ENCODE data around the gene ELF2. TPM values are rescaled to one million over a fixed set of nuclear protein-coding genes. Genes with fewer than 3 reads are reported as not detected.

ELF2 gene
- total and polyA plus RNA-seq, 2 experiments from 2014 or later = 38.2 to 48.8 TPM

GRCh38 chr4:139210486-139210885 lies 33.5 kb upstream of the ELF2 start:
- H3K4me1 ChIP-seq (ENCODE audit: insufficient read depth) = no peaks in the 10 kb centered on the region; the same call in 1 of the 2 replicates
- H3K27me3 Mint-ChIP-seq (ENCODE audit: insufficient read depth, low read depth, poor library complexity) = peaks cover 2% of the 10 kb centered on the region
- H4K20me1 ChIP-seq (replicated peaks; ENCODE audit: insufficient read depth) = no peaks in the 10 kb centered on the region
- no peaks in the 10 kb centered on the region for H3K9me3 Mint-ChIP-seq
- no peaks in the 10 kb centered on the region for H3F3A ChIP-seq (replicated peaks; ENCODE audit: low read depth)
- TF ChIP-seq, protein P1, sequence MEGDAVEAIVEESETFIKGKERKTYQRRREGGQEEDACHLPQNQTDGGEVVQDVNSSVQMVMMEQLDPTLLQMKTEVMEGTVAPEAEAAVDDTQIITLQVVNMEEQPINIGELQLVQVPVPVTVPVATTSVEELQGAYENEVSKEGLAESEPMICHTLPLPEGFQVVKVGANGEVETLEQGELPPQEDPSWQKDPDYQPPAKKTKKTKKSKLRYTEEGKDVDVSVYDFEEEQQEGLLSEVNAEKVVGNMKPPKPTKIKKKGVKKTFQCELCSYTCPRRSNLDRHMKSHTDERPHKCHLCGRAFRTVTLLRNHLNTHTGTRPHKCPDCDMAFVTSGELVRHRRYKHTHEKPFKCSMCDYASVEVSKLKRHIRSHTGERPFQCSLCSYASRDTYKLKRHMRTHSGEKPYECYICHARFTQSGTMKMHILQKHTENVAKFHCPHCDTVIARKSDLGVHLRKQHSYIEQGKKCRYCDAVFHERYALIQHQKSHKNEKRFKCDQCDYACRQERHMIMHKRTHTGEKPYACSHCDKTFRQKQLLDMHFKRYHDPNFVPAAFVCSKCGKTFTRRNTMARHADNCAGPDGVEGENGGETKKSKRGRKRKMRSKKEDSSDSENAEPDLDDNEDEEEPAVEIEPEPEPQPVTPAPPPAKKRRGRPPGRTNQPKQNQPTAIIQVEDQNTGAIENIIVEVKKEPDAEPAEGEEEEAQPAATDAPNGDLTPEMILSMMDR (conservative IDR thresholded peaks at IDR 0.05; ENCODE audit: low read depth in 2 of 2) = no peak
- TF ChIP-seq REST (IDR thresholded peaks at IDR 0.05; ENCODE audit: unreplicated experiment) = no peak
- TF ChIP-seq POLR2AphosphoS5 (IDR thresholded peaks at IDR 0.05; ENCODE audit: low read depth) = no peak
- TF ChIP-seq, protein P2, sequence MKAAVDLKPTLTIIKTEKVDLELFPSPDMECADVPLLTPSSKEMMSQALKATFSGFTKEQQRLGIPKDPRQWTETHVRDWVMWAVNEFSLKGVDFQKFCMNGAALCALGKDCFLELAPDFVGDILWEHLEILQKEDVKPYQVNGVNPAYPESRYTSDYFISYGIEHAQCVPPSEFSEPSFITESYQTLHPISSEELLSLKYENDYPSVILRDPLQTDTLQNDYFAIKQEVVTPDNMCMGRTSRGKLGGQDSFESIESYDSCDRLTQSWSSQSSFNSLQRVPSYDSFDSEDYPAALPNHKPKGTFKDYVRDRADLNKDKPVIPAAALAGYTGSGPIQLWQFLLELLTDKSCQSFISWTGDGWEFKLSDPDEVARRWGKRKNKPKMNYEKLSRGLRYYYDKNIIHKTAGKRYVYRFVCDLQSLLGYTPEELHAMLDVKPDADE (IDR thresholded peaks at IDR 0.05) = no peak
- TF ChIP-seq NANOG (IDR thresholded peaks at IDR 0.05; ENCODE audit: borderline replicate concordance) = no peak
- TF ChIP-seq ZNF114 (CRISPR knock-in tag; IDR thresholded peaks at IDR 0.05) = no peak
- TF ChIP-seq ZNF331 (CRISPR knock-in tag; IDR thresholded peaks at IDR 0.05; ENCODE audit: low read depth) = no peak
- no peak for TF ChIP-seq CREB1 (CRISPR knock-in tag; IDR thresholded peaks at IDR 0.05; ENCODE audit: low read depth)
- no peak for TF ChIP-seq STAT1 (IDR thresholded peaks at IDR 0.05; ENCODE audit: unreplicated experiment)
- TF ChIP-seq ZNF462 (CRISPR knock-in tag; IDR thresholded peaks at IDR 0.05) = no peak
- TF ChIP-seq JUNB (IDR thresholded peaks at IDR 0.05; ENCODE audit: unreplicated experiment) = no peak
- TF ChIP-seq EZH2phosphoT487 (IDR thresholded peaks at IDR 0.05; ENCODE audit: unreplicated experiment) = no peak
- TF ChIP-seq EZH2 (IDR thresholded peaks at IDR 0.05; ENCODE audit: low read depth, unreplicated experiment) = no peak
- H3K36me3 ChIP-seq (ENCODE audit: insufficient read depth) = no peaks in the 10 kb centered on the region
- no peak for DNase-seq (ENCODE audit: low spot score)
- ATAC-seq = no peak
- no peak overlapping the region for H2AFZ ChIP-seq
- H3K4me2 ChIP-seq = no peak overlapping the region
- no peak overlapping the region for H3K27ac Mint-ChIP-seq
- no peak overlapping the region for H3K27ac ChIP-seq (ENCODE audit: low read depth)
- H3K79me2 ChIP-seq (replicated peaks; ENCODE audit: insufficient read depth) = no peaks in the 10 kb centered on the region
- no peak overlapping the region for H3K4me3 Mint-ChIP-seq
- no peaks in the 10 kb centered on the region for H3K36me3 Mint-ChIP-seq (ENCODE audit: low read depth)
- H3K9me2 ChIP-seq (ENCODE audit: insufficient read depth) = no peaks in the 10 kb centered on the region
- no peak overlapping the region for H3K4me3 ChIP-seq
- peaks cover 16% of the 10 kb centered on the region for H3K4me1 Mint-ChIP-seq
- H3K27me3 ChIP-seq (ENCODE audit: insufficient read depth) = no peaks in the 10 kb centered on the region
